ENCODE data around the gene SH3GL2. TPM values are rescaled to one million over a fixed set of nuclear protein-coding genes. Genes with fewer than 3 reads are reported as not detected.
"Not testable (repeated sequence)": the region's sequence is repeated elsewhere in the genome, so short reads cannot be mapped to it uniquely, and the experiment has no call there.

Gene SH3GL2
- total RNA-seq, 1 donor from 2014 or later: 3.2 TPM

- H3K27ac ChIP-seq: no peak overlapping the region
- H3K9me3 ChIP-seq: no peaks in the 10 kb centered on the region
- ATAC-seq (no peak), DNase-seq (no peak)
- H3K27me3 ChIP-seq: no peaks in the 10 kb centered on the region
- intact Hi-C loops (cut with DNase I): no loop called here
- H3K36me3 ChIP-seq: no peaks in the 10 kb centered on the region
- no peak overlapping the region for H3K4me3 ChIP-seq
- TF ChIP-seq, protein P1, sequence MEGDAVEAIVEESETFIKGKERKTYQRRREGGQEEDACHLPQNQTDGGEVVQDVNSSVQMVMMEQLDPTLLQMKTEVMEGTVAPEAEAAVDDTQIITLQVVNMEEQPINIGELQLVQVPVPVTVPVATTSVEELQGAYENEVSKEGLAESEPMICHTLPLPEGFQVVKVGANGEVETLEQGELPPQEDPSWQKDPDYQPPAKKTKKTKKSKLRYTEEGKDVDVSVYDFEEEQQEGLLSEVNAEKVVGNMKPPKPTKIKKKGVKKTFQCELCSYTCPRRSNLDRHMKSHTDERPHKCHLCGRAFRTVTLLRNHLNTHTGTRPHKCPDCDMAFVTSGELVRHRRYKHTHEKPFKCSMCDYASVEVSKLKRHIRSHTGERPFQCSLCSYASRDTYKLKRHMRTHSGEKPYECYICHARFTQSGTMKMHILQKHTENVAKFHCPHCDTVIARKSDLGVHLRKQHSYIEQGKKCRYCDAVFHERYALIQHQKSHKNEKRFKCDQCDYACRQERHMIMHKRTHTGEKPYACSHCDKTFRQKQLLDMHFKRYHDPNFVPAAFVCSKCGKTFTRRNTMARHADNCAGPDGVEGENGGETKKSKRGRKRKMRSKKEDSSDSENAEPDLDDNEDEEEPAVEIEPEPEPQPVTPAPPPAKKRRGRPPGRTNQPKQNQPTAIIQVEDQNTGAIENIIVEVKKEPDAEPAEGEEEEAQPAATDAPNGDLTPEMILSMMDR (IDR thresholded peaks at IDR 0.05): no peak
- no peaks in the 10 kb centered on the region for H3K4me1 ChIP-seq
These were observed 185.4 kb downstream of the SH3GL2 start for GRCh38 chr9:17764306-17764705.

DNA sequence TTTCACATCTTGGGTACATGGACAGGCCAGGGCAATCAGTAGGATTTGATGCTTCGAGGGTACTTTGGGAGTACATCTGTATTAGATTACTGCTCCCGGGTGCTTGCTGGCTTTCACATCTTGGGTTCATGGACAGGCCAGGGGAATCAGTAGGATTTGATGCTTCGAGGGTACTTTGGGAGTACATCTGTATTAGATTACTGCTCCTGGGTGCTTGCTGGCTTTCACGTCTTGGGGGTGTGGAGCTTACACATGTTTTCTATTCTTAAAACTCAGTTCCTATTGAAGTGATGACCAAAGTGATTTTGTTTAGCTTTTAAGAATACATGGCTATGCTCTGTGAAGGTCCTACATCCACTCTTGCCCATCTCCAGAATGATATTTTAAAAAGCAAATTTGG lies 186.3 kb downstream of the SH3GL2 start:
- H3K4me1 ChIP-seq; H3K27ac ChIP-seq; H3K36me3 ChIP-seq; H3K27me3 ChIP-seq; H3K4me3 ChIP-seq; ATAC-seq; H3K9me3 ChIP-seq; DNase-seq; intact Hi-C loops (cut with DNase I): not testable (repeated sequence)

- DNase-seq (no peak), ATAC-seq (no peak)
- no peaks in the 10 kb centered on the region for H3K36me3 ChIP-seq
- intact Hi-C loops (cut with DNase I): no loop called here
- TF ChIP-seq, protein P1 (IDR thresholded peaks at IDR 0.05): no peak
- no peaks in the 10 kb centered on the region for H3K4me1 ChIP-seq
- no peaks in the 10 kb centered on the region for H3K9me3 ChIP-seq
- H3K4me3 ChIP-seq: no peak overlapping the region
- no peaks in the 10 kb centered on the region for H3K27me3 ChIP-seq
- no peak overlapping the region for H3K27ac ChIP-seq
These were observed 193.4 kb downstream of the SH3GL2 start for GRCh38 chr9:17772223-17772622.

- ATAC-seq: no peak
- TF ChIP-seq, protein P1 (IDR thresholded peaks at IDR 0.05): no peak
- intact Hi-C loops (cut with DNase I): no loop called here
These were observed 196.8 kb downstream of the SH3GL2 start for GRCh38 chr9:17775656-17776055.

DNA sequence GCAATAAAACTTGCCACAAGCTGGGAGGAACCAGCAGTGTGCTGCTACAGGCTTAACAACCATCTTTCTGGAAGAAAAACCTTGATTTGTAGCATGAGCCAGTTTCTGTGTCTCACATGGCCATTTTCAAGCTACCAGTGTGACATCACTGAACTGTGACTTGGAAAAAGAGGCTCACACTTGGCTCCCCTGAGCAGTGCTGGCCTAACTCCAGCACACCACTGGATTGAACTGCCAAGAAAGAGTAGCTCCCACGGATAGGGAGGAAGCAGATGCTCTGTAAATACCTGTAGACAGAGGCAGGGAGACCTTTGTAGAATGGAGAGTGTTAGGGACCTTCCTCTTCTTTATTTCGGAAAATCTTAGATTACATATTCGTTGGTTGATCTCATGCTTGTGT lies 197.9 kb downstream of the SH3GL2 start:
- TF ChIP-seq, protein P1 (IDR thresholded peaks at IDR 0.05): no peak
- Histone ChIP-seq H3K27me3 (no peaks in the 10 kb centered on the region), H3K4me3 (no peak overlapping the region), H3K27ac (no peak overlapping the region), H3K9me3 (no peaks in the 10 kb centered on the region), H3K4me1 (no peaks in the 10 kb centered on the region), H3K36me3 (no peaks in the 10 kb centered on the region)
- DNase-seq (no peak), ATAC-seq (no peak)
- intact Hi-C loops (cut with DNase I): no loop called here

More at GRCh38 chr9:17775656-17776055, 196.8 kb downstream of the SH3GL2 start:
- Histone ChIP-seq H3K36me3 (no peaks in the 10 kb centered on the region), H3K9me3 (no peaks in the 10 kb centered on the region), H3K4me3 (no peak overlapping the region), H3K27me3 (no peaks in the 10 kb centered on the region), H3K27ac (no peak overlapping the region), H3K4me1 (no peaks in the 10 kb centered on the region)
- DNase-seq: no peak

GRCh38 chr9:17777465-17777864 lies 198.6 kb downstream of the SH3GL2 start:
- H3K36me3 ChIP-seq: no peaks in the 10 kb centered on the region
- intact Hi-C loops (cut with DNase I): no loop called here
- no peaks in the 10 kb centered on the region for H3K9me3 ChIP-seq
- H3K4me3 ChIP-seq: no peak overlapping the region
- H3K4me1 ChIP-seq: no peaks in the 10 kb centered on the region
- H3K27ac ChIP-seq: no peak overlapping the region
- TF ChIP-seq, protein P1 (IDR thresholded peaks at IDR 0.05): no peak
- no peak for DNase-seq
- H3K27me3 ChIP-seq: no peaks in the 10 kb centered on the region
- ATAC-seq: no peak

Measured in upper lobe of right lung (tissue), 1 donor.